Hematopoietic multipotent progenitor cell treated with erythropoietin and hydrocortisone succinate and interleukin-3 and kit ligand, for 6 days (in vitro differentiated cells): ENCODE results near the gene RHBDL3.
"Not testable (repeated sequence)": the region's sequence is repeated elsewhere in the genome, so short reads cannot be mapped to it uniquely, and the experiment has no call there.

Experiments used
- DNase-seq: peaks from one replicate; pipeline ENCODE4 v3.0.0-alpha.2; 2015

RHBDL3 gene

GRCh38 chr17:32331243-32332040, 65.8 kb downstream of the RHBDL3 start:
- peak; percentile 69 for DNase-seq

GRCh38 chr17:32333187-32333586, 67.6 kb downstream of the RHBDL3 start:
- DNase-seq: no peak

GRCh38 chr17:32335046-32335445, 69.4 kb downstream of the RHBDL3 start:
- DNase-seq: no peak

GRCh38 chr17:32335687-32336086, 70.1 kb downstream of the RHBDL3 start:
- no peak for DNase-seq

GRCh38 chr17:32341141-32341856, 75.7 kb downstream of the RHBDL3 start:
- peak; percentile 80 for DNase-seq

- peak; percentile 88 for DNase-seq
These were observed 76.4 kb downstream of the RHBDL3 start, which contains the start of gene C17orf75 for GRCh38 chr17:32341857-32342602. C17orf75 (minus strand) TSS chr17:32342173; CDS start chr17:32342139, 34 bp downstream.

- peak; percentile 49 for DNase-seq
These were observed 77.1 kb downstream of the RHBDL3 start for GRCh38 chr17:32342603-32343325.

- DNase-seq: peak; percentile 57
These were observed 80.4 kb downstream of the RHBDL3 start for GRCh38 chr17:32345951-32346600.

GRCh38 chr17:32348483-32348800, 82.8 kb downstream of the RHBDL3 start:
- DNase-seq: peak; percentile 88

GRCh38 chr17:32349503-32349853, 83.8 kb downstream of the RHBDL3 start:
- peak; percentile 57 for DNase-seq

GRCh38 chr17:32349854-32350665, 84.4 kb downstream of the RHBDL3 start, which contains the start of gene ZNF207:
ZNF207 (plus strand) TSS chr17:32350157; CDS start chr17:32350286, 129 bp downstream.
- DNase-seq: peak; percentile 99

- DNase-seq: peak; percentile 91
These were observed 85.2 kb downstream of the RHBDL3 start for GRCh38 chr17:32350666-32351418.

GRCh38 chr17:32352734-32353133, 87.1 kb downstream of the RHBDL3 start:
- not testable (repeated sequence) for DNase-seq

GRCh38 chr17:32355649-32356377, 90.2 kb downstream of the RHBDL3 start:
- DNase-seq: peak; percentile 34

GRCh38 chr17:32356378-32356743, 90.7 kb downstream of the RHBDL3 start:
- DNase-seq: no peak

- no peak for DNase-seq
These were observed 91.1 kb downstream of the RHBDL3 start for GRCh38 chr17:32356750-32357149.

GRCh38 chr17:32357615-32358014, 92.0 kb downstream of the RHBDL3 start:
- DNase-seq: no peak

- DNase-seq: no peak
These were observed 95.6 kb downstream of the RHBDL3 start for GRCh38 chr17:32361270-32361669.

GRCh38 chr17:32370426-32370825, 104.8 kb downstream of the RHBDL3 start:
- no peak for DNase-seq
